ENCODE measurements around the gene KIFC1.

KIFC1 gene

GRCh38 chr6:33412140-33413009, 20.8 kb downstream of the KIFC1 start:
- TF ChIP-seq, protein P1, sequence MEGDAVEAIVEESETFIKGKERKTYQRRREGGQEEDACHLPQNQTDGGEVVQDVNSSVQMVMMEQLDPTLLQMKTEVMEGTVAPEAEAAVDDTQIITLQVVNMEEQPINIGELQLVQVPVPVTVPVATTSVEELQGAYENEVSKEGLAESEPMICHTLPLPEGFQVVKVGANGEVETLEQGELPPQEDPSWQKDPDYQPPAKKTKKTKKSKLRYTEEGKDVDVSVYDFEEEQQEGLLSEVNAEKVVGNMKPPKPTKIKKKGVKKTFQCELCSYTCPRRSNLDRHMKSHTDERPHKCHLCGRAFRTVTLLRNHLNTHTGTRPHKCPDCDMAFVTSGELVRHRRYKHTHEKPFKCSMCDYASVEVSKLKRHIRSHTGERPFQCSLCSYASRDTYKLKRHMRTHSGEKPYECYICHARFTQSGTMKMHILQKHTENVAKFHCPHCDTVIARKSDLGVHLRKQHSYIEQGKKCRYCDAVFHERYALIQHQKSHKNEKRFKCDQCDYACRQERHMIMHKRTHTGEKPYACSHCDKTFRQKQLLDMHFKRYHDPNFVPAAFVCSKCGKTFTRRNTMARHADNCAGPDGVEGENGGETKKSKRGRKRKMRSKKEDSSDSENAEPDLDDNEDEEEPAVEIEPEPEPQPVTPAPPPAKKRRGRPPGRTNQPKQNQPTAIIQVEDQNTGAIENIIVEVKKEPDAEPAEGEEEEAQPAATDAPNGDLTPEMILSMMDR (IDR thresholded peaks at IDR 0.05; ENCODE audit: insufficient read depth, missing control alignments), result no peak
- DNase-seq (ENCODE audit: insufficient read length, low spot score) (no peak), FAIRE-seq (no peak)

DNA sequence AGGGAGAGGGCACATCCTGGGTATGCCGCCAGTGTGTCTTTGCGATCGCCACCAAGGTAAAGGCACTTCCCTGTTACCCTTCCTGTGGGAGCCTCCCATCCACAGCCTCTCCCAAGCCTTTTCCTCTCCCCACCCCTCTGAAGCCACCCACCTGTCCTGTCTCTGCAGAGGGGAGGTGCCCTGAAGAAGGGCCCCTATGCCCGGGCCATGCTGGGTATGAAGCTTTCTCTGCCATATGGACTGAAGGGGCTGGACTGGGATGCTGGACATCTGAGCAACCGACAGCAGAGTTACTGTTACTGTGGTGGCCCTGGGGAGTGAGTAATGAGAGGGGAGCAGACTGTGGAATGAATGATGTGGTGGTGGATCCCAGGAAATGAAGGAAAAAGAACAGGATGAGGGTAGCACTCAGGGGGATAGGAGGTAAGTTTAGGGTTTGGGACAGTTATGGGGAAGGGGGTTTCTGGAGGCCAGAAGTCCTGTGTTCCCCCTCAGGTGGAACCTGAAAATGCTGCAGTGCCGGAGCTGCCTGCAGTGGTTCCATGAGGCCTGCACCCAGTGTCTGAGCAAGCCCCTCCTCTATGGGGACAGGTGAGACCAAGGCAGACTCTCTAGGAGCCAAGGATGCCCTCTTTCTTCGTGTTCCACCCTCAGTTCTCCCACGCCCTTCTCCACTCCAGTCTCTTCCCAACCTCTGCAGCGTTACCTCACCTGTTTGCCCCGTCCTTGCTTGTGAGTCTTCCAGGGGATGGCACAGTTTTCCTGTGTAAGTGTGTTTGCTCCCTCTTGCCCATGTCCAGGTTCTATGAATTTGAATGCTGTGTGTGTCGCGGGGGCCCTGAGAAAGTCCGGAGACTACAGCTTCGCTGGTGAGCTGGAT, 21.9 kb downstream of the KIFC1 start:
- no peak for FAIRE-seq
- no peak for DNase-seq (ENCODE audit: insufficient read length, low spot score)
- TF ChIP-seq, protein P1 (IDR thresholded peaks at IDR 0.05; ENCODE audit: insufficient read depth, missing control alignments), result no peak

GRCh38 chr6:33414592-33415271, 23.1 kb downstream of the KIFC1 start:
- DNase-seq (ENCODE audit: insufficient read length, low spot score) (peak; percentile 64), FAIRE-seq (no peak)
- TF ChIP-seq, protein P1 (IDR thresholded peaks at IDR 0.05; ENCODE audit: insufficient read depth, missing control alignments), result peak; percentile 37

GRCh38 chr6:33415831-33416230, 24.2 kb downstream of the KIFC1 start:
- no peak for DNase-seq (ENCODE audit: insufficient read length, low spot score)
- TF ChIP-seq, protein P1 (IDR thresholded peaks at IDR 0.05; ENCODE audit: insufficient read depth, missing control alignments), result no peak
- no peak for FAIRE-seq

GRCh38 chr6:33416386-33417127, 24.9 kb downstream of the KIFC1 start:
- TF ChIP-seq, protein P1 (IDR thresholded peaks at IDR 0.05; ENCODE audit: insufficient read depth, missing control alignments), result no peak
- DNase-seq (ENCODE audit: insufficient read length, low spot score), result no peak
- no peak for FAIRE-seq

- DNase-seq (ENCODE audit: insufficient read length, low spot score) (no peak), FAIRE-seq (no peak)
- TF ChIP-seq, protein P1 (IDR thresholded peaks at IDR 0.05; ENCODE audit: insufficient read depth, missing control alignments), result no peak
Measured at GRCh38 chr6:33417128-33417902, 25.7 kb downstream of the KIFC1 start.

Measured in D721Med (cell line).